ENCODE measurements around the gene ECI1.
"Not testable (repeated sequence)": the region's sequence is repeated elsewhere in the genome, so short reads cannot be mapped to it uniquely, and the experiment has no call there.

ECI1 gene

GRCh38 chr16:2209258-2210008 lies 42.0 kb downstream of the ECI1 start:
- no peak for DNase-seq

DNA sequence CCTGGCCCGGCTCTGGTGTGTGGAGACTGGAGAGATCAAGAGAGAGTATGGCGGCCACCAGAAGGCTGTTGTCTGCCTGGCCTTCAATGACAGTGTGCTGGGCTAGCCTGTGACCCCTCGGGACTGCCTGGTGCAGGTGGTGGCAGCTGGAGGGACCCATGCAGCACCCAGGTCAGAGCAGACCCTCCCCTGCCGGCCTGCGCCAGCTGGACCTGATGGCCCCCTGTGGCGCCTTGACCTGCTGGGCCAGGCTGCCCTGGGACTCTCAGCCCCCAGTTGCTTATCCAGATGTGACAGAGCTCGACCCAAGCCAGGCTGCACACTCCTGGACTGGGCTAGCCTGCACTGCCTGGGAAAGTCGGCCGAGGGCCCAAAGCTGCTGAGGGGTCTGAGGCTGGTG lies 42.6 kb downstream of the ECI1 start:
- DNase-seq: no peak

DNA sequence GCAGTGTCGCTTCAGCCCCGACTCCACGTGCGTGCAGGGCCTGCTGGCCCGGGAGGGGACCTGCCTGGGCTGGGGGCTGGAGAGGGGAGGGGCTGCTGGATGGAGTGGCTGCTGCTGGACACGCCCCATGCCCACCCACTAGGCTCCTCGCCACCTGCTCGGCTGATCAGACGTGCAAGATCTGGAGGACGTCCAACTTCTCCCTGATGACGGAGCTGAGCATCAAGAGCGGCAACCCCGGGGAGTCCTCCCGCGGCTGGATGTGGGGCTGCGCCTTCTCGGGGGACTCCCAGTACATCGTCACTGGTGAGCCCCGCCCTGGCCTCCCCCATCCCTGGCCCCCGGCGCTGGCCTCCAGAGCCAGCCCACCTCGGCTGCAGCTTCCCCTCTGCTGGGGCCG lies 43.1 kb downstream of the ECI1 start:
- no peak for DNase-seq

GRCh38 chr16:2207872-2208271 lies 43.5 kb downstream of the ECI1 start:
- no peak for DNase-seq

- DNase-seq: no peak
These were observed 44.5 kb downstream of the ECI1 start for GRCh38 chr16:2206780-2207433.

- DNase-seq: no peak
These were observed 45.0 kb downstream of the ECI1 start for GRCh38 chr16:2206420-2206779.

- no peak for DNase-seq
These were observed 45.4 kb downstream of the ECI1 start for GRCh38 chr16:2205967-2206313.

- DNase-seq: peak; percentile 83
These were observed 46.1 kb downstream of the ECI1 start, which contains the start of gene MLST8 for GRCh38 chr16:2205104-2205966. Gene MLST8, plus strand, starts transcription at chr16:2205454. Its CDS starts 632 bp downstream, at chr16:2206086.

DNA sequence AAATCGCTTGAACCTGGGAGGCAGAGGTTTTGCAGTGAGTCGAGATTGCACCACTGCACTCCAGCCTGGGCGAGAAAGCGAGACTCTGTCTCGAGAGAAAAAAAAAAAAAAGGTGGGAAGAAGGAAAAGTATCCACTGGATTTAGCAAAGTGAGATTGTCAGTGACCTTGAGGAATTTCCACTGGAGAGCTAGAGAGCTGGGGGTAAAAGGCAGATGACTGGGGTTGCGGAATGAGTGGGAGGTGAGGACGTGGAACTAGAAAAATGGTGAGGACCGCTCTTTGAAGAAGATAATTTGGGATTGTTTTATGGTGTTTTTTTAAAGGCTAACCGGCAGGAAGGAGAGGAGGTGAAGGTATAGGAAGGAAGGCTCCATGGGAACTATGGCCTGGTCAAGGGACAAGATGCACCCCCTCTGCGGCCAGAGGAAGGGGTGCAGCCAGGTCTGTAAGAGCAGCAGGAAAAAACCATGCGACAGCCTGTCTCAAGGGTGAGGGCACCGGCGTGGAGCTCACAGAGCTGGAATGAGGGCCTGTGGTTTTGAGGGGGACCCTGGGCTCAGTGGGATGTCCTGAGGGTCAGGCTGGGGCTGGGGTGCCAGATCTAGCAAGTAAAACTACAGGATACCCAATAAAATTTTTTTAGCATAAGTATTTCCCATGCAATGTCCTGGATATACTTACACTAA lies 46.8 kb downstream of the ECI1 start:
- DNase-seq: no peak

- DNase-seq: not testable (repeated sequence)
These were observed 48.2 kb downstream of the ECI1 start for GRCh38 chr16:2203119-2203688.

DNA sequence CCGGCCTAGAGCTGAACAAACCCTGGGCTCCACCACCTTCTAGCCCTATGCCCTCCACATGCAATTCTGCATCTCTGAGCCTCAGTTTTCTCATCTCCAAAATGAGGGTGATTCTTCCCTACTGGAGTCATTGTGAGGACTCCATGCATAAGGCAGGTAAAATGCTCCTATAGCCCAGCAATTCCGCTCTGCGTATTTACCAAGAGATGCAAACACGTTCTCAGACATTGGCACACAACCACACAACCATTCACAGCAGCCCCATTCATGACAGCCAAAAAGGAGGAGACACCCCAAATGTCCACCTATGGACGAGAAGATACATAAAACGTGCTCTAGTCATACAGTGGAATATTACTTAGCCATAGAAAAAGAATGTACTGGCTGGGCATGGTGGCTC lies 51.1 kb downstream of the ECI1 start:
- no peak for DNase-seq

DNA sequence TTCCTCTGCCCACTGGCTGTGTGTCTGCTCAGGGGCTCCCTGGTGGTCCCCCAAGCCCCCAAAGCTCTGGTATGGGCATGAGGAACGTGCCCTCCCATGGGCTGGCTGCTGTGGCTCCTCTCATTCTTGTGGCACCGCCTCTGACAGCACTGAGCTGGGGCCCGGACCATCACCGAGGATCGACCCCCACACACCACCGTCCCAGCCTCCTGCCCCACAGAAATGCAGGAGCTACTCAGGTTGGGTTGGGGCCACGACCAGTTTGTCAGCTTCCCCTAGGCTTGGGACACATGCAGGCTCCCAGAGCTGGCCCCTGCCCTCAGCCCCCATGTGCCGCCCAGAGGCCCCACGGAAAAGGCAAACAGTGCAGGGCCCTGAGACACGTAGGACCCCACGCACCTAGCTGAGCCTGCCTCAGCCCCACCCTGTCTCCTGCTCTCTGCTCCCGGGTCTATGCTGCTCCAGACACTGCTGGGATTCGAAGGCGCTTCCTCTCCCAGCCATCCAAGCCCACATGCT lies 51.7 kb downstream of the ECI1 start:
- no peak for DNase-seq

DNA sequence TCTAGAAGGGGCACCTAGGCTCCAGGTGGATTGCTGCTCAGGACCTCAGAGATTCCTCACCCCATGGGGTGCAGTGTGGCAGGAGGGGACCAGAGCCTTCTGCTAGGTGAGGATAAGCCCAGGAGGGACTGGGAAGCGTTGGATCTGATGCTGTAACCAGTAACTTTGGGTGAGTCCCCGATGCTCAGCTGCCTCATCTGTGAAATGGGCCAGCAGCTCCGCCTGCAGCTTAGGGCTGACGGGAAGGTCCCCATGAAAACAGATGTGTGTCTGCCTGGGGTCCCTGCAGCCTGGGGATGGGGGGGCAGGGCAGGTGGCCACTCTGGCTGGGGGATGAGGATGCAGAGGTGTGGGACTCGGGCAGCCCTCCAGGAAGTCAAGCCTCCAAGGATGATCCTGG lies 52.3 kb downstream of the ECI1 start:
- DNase-seq: no peak

- no peak for DNase-seq
These were observed 53.1 kb downstream of the ECI1 start for GRCh38 chr16:2198283-2198682.

DNA sequence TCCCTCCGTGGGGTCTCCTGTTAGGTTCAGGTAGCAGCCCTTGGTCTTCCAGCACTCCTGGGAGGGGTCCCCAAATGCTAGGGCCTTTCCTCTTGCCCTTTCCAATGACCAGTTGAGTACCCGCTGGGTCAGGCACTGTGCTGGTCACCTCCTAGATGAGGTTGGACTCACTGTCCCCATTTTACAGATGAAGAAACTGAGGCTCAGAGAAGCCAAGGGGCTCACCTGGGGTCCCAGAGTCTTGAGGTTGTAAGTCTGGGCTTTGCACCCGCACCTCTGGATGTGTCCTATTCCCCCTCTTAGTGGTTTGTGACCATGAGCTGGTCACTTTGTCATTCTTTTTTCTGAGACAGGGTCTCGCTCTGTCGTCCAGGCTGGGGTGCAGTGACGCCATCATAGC lies 53.6 kb downstream of the ECI1 start:
- DNase-seq: no peak

DNA sequence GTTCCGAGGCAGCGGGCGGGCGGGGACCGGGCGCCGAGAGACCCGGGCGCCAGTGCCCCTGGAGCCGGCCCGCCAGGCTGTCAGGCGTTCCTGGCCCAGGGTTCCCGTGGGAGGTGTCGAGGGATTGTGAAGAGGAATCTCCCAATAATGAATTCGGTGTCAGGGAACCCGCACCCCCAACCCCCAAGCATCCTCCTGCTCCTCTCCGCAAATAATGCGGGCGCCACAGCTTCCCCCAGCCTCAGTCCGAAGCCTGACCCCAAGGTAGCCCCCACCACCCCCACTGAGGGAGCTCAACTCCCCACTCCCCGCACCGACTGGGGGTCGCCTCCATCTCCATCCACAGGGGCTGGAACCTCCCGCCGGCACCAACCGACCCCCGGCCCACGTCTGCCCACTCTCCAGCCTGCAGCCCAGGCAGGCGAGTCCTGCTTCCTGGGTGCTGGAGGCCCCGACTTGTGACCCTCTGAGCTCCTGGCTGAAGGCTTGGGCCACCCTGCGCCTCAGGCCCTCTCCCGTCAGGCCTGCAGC lies 54.3 kb downstream of the ECI1 start:
- DNase-seq: no peak

GRCh38 chr16:2196162-2196980 lies 55.0 kb downstream of the ECI1 start, which contains the start of gene CASKIN1:
Gene CASKIN1, minus strand, starts transcription at chr16:2196605. Its CDS starts 173 bp downstream, at chr16:2196432.
- DNase-seq: no peak

GRCh38 chr16:2195322-2196161 lies 55.8 kb downstream of the ECI1 start:
- no peak for DNase-seq

DNA sequence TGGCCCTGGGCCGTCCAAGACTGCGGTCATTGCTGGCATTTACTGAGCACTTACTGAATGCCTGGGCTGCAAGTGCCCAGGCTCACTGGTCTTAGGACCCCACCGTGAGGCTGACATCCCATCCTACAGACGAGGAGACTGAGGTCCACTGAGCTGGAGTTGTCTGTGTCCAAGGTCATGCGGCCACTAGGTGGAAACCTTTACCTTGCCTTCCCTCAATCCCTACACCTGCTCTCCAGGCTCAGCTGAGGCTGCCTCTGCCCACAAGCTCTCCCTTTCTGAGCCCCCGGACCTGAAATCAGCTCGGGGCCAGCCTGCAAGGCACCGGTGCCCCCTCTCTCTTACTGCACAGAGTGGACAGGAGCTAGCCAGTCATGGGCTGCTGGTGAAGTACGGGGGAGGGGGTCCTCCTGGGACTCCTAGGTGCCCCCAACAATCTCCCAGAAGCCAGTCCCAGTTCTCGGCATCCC lies 56.5 kb downstream of the ECI1 start:
- peak; percentile 15 for DNase-seq

DNA sequence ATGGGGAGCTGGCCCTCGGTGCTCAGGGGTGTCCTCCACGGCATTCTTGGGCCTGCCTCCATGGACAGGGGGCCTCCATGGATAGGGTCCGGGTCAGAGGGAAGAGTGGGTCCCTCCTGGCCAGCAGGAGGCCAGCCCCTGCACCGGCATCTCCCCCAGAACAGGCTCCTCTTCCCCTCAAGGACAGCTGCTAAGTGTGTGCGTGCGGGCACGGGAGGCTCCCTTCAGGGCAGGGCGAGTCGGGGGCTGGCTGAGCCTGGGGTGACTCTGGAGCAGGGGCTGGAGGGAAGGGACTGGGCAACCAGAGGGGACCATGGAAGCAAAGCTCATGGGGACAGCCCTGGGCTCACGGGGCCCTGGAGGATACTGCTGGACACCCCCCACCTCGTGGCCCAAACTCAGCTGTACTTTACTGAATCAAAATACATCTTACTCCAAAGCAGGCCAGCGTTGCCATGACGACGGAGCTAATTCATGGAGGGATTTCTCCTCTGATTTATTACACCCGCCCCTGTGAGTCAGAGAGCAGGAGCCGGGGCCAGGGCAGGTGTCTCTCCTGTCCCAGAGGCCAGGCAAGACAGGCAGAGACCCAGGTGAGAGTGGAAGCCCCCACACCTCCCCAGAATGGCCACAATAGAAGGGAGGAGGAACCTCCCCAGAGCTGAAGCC lies 57.1 kb downstream of the ECI1 start:
- DNase-seq: no peak
